A172 (cell line): Measurements from ENCODE around the gene ISX. TPM values are rescaled to one million over a fixed set of nuclear protein-coding genes. Genes with fewer than 3 reads are reported as not detected.
"Not testable (repeated sequence)": the region's sequence is repeated elsewhere in the genome, so short reads cannot be mapped to it uniquely, and the experiment has no call there.

Experiments
- DNase-seq: peaks from one replicate; pipeline ENCODE4 v3.0.0-alpha.2; 2015; ENCODE audit warnings: low spot score
- total RNA-seq: library from RNA; depleted of rRNA; stranded (reverse); fragments of >200 nt; shearing (Covaris generic); gene quantifications from 2 replicates; pipeline ENCODE4 v1.2.3, GENCODE V29; 2014; rRNA removed

ISX gene
- not detected in 2 replicates for total RNA-seq

DNA sequence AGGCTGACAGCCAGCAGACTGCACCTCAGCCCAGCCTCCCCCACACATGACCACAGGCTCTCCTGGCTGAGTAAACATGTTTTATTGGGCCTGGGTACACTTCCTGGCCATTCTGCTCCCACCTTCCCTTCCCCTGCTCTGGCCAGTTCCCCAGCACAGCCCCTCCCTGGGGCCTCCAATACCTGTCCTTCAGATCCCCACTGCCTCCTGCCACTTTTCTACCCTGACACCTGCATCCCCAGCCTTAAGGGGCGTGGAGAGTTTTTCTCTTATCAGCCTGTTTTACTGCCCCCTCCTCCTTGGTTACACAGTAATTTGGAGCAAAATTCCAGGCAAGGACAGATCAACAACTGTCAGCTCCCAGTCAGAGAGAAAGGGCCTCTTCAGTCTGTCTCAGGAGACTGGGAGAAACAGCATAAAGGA lies at the start of gene ISX:
Gene ISX (plus strand): TSS at position 363 of the 423 bp plus-strand sequence. CDS start 930 bp downstream, outside the sequence.
- no peak for DNase-seq

DNA sequence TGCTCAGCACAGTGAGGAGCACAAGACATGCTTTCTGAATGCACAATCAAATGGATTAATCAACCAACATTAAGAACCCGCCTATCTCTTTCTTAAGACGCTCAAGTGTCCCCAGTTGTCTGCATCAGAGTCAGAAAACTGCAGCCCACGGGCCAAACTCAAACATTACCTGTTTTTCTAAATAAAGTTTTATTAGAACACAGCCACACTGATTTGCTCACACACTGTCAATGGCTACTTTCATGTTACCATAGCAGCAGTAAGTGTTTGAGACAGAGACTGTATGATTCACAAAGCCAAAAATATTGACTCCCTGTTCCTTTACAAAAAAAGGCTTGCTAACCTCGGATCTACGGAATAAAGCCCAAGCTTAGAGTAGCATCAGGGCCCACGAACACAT lies 49.0 kb upstream of the ISX start:
- DNase-seq = no peak

DNA sequence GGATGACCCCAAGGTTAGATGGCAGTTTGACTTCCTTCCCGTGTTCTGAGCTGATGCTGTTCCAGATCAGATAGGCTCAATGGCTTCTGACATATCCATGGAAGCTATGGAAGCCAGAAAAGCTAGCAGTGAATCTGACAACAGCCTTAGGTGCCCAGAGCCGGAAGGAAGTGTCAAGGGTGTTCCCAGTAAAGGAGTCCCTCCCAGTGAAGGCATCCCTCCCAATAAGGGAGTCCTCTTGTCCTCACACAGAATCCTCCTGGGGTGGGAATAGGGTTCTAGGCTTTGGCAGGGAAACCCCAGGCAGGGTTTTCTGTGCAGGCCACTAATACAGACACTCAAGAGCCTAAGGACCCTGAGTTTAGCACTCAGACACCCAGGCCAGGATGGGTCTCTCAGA lies 47.0 kb upstream of the ISX start:
- no peak for DNase-seq

DNA sequence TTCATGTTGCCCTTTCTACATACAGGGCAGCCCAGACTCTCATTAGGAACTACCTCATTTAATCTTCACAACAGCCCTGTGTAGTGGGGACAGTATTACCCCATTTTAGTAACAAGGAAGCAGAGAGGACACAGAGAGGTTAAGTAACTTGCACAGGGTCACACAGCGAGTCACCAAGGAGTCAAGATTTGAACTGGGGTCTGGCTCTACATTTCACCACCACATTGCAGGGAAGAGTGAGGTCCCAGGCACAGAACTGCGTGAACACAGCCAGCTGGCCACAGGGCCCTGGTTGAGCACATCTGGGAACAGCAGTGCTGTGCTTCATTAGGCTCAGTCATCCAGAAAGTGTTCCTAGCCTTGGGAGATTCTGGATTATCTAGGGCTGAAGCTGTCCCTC lies 45.4 kb upstream of the ISX start:
- DNase-seq = no peak

DNA sequence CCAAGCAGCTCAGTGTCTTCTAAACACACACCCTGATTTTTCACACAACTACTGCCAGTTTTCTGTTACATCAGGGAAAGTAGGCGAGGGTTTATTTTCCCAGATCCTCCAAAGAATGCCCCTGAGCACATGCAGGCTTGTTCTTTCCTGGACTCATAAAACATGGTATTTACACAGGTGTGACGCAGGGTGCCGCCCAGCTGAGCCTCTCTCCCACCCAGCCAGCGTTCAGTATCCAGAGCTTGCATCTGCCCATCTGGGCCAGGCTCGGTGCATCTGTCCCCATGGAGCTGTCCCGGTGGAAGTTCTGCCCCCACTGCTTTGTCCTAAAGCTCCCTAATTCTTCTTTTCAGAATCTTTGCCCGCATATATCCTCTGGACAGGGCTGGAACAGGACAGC lies 44.8 kb upstream of the ISX start:
- DNase-seq = no peak

DNA sequence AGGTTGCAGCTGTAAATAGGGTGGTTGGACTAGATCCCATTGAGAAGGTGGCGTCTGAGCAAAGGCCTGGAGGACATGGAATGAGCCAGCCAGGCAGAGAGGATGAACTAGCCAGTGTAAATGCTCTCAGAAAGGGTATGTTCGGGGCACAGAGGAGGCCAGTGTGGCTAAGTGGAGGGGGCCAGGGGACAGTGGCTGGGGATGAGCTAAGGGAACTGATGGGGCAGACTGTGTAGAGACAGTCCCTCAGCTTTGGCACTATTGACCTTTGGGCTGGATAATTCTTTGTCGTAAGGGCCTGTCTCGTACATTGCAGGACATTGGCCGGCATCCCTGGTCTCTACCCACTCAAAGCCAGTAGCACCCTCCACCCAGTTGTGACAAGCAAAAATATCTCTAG lies 43.7 kb upstream of the ISX start:
- DNase-seq = no peak

DNA sequence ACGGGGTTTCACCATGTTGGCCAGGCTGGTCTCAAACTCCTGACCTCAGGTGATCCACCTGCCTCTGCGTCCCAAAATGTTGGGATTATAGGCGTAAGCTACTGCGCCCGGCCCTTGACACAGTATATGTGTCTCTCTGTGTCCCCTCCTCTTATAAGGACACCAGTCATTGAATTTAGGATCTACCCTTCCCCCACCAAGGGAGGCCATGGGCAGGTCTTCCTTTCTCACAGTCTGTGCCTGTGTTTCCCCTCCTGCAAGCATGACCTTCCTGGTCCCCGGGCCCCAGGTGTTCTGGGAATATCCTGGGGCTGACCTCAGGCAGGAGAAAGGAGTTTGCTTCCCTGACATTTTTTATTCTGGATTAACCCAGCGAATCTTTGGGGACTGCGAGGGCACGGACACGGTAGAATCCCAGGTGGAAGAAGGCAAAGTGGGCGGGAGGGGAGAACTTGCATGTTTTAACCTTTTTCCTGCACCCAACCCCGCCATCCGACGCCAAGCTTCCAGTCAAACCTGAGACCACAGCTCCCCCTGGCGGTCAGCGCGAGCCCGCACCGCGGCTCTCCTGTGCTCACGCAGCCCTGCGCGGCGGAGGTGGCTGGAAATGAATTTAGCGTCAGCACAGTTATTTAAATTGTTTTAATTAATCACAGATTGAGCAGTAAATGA lies 42.1 kb upstream of the ISX start:
- no peak for DNase-seq

DNA sequence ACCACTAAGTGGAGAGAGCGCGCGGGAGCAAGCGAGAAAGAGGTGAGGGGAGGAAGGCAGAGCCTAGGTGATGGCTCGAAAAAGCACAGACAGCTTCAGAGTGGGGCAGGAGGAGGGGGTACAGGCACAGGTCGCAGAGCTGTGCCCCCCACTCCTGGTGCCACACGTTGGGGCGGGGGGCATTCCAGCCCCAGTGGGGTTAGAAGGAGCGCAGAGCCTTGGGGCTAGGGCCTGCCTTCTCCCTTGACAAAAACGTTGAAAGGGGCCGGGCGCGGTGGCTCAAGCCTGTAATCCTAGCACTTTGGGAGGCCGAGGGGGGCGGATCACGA lies 41.6 kb upstream of the ISX start:
- DNase-seq = no peak

DNA sequence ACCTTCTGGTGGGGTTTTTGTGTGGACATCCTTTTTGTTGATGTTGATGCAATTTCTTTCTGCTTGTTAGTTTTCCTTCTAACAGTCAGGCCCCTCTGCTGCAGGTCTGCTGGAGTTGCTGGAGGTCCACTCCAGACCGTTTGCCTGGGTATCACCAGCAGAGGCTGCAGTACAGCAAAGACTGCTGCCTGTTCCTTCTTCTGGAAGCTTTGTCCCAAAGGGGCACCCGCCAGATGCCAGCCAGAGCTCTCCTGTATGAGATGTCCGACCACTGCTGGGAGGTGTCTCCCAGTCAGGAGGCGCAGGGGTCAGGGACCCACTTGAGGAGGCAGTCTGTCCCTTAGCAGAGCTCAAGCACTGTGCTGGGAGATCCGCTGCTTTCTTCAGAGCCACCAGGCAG lies 35.8 kb upstream of the ISX start:
- not testable (repeated sequence) for DNase-seq

DNA sequence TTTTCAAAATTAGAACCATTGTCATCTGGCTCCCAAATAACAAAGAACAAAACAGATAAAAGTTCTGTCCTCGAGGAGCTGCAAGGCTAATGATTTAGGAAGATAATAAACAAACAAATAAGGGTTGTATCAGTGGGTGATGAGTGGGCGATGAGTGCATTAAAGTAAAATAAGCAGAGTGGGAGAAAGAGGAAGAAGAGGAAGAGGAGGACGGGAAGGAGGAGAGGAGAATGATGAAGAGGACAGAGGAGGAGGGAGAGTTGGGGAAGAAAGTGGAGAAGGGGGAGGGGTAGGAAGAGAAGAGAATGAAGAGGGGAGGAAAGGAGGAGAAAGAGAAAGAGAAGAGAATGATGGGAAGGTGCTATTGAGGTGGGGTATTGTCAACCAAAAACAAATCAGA lies 33.4 kb upstream of the ISX start:
- DNase-seq = no peak

DNA sequence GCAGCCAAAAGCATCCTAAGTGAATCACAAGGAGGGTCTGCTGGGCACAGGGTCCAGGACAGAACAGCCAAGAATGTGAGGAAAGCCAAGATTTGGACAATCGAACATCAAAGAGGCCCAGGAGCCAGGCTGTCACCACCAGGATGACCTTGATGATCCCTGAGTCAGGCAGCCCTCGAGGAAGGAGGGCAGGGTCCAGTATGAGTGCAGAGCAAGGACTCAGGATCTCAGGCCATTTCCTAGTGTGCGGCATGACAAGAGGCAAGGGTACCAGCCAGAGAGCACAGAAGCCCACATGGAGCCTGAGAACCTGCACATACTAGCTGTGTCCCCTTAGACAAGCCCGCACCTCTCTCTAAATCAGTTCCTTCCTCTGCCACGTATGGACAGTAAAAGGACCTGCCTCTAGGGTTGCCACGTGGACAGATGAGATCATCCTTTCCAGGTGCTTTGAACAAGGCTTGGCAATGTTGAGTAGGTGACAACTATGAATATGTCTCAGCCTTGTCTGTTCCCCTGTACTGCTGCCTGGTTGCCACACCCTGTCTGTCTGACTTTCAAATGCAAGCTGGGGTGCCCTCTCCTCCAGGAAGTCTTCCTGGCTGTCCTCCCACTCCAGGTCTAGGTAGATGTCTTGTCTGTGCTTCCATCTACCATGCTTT lies 32.2 kb upstream of the ISX start:
- no peak for DNase-seq

DNA sequence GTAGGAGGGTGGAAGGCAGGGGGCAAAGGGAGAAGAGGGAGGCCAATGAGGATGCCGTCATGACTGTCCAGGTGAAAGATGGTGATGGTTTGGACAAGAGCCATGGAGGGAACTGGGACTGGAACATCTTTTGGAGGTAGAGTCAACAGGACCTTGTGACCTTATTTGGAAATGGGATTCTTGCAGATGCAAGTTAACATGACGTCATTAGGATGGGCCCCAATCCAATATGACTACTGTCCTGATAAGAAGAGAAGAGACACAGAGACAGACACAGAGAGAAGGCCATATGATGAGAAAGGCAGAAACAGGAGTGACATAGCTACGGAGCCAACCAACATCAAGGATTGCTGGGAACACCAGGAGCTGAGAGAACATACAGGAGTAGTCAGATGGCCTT lies 31.0 kb upstream of the ISX start:
- no peak for DNase-seq

DNA sequence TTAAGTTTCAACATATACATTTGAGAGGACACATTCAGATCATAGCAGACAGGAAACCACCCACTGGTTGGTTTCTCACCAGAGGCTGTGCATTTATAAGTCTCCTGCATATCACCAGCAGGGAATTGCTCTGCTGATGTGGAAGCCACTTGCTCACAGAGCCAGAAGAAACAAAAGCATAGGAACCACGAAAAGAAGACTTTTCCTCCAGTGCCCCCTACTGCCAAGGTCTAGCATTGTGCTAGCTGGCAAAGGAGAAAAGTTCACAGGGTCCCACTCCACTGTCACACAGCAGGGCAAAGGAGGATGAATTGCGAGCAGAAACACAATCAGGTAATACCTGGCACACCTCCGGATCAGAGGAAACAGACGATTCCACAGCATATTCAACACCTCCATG lies 28.9 kb upstream of the ISX start:
- no peak for DNase-seq

DNA sequence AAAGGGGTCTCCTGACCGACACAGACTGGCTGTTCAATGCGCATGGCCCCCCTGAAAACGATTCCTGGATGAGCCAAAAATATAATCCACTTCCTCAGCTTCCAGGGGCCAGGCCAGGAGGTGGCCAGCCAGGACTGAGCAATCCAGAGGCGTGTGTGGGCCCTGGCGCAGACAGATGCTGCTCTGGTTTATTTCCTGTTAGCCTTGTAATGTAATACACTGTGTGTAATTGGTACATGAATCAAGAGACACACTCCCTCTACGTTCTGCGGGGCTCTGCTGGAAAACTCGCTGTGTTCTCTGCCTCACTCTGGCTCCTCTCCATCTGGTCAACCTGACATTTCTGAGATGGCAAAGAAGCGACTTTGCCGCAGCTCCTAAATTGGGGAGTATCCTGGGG lies 26.3 kb upstream of the ISX start:
- no peak for DNase-seq

DNA sequence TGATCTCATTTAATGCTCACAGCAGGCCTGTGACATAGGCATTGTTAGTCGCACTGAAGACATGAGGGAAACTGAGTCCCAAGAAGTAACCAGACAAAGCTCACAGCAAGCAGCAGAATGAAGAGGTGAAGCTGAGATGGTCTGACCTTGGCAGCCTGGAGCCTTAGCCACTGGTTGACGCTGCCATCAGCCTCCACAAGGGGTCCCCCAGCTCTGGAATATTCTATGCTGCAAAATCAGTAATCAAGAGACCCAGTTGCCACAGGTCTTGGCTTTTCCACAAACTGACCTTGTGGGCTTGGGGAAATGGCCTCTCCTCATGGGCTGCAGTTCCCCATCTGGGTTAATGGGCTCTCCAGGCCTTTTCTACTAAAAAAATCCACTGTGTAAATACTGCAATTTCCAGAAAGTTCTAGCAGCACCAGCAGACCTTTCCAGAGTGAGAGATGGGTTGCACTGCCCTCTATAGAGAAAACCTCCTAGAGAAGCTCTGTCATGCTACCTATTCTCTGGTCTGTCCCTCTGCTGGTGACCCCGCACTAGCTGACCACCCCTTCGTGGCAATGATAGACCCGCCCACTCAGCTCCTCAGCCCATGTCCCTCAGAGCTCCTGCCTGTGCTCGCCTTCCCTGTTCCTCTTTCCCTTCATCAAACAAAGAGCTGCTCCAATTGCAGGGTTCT lies 22.6 kb upstream of the ISX start:
- no peak for DNase-seq

DNA sequence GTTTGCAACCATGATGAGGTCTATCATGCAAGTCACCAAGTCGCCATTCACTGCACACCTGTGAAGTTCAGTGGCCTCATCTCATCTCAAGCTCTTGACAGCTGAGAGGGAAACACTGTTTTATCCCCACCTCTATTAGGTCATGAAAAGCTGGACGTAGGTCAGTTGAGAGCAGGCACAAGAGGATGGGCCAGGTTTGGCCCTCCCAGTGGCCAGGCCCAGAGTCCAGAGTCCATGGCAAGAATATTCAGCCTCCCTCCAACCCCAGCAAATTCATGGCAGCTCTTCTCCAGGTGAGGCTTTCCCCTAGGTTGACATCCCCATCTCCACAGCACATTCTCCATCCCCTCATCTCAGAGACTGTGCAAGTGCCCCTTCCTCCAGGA lies 22.0 kb upstream of the ISX start:
- DNase-seq = no peak

DNA sequence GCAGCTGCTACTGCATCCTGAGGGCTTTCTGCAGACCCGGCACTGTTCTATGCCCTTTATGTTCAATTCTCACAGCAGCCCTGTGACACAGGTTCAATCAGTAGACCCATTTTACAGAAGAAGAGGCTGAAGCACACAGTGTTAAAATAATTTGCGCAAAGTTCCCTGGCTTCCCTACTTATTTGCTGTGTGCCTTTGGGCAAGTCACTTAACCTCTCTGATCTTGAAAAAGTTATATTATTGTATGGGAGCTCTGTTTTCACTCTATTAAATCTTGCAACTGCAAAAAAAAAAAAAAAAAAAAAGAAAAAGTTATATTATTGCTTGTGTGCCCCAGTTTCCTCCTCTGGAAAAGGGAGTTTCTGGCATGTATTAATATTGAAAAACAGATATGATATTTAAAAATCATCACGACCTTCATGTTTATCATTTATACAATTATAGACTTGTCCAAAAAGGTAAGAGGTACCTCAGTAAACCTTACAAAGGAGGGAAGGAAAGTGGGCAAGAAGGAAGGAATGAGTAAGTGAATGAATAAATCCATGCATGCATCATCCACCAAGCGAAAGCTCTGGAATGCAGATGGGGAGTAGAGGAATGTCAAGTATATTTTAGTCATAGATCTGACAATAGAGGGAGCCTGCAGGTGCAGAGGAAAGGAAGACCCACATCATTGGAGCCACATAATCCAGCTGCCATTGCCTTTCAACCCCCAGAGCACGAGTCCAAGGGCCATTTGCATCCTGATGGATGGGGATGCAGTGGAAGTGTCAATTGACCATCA lies 21.2 kb upstream of the ISX start:
- DNase-seq = no peak

DNA sequence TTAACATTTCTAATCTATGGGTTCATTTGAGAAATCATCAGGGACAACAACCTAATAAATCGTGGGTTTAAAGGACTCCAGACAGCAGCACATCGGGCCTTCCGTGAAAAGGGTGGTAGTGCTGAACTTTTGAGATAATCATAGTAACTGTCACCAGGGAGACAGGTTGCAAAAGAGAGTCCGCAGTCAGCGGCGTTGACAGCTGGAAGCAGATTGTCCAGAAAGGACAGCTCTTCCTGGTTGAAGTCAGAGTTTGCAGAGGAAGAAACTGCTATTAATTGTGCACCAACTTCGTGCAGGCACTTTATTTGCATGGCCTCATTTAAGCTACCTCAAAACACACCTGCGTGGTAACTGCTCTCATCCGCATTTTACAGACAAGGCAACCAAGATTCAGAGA lies 20.5 kb upstream of the ISX start:
- DNase-seq = no peak

DNA sequence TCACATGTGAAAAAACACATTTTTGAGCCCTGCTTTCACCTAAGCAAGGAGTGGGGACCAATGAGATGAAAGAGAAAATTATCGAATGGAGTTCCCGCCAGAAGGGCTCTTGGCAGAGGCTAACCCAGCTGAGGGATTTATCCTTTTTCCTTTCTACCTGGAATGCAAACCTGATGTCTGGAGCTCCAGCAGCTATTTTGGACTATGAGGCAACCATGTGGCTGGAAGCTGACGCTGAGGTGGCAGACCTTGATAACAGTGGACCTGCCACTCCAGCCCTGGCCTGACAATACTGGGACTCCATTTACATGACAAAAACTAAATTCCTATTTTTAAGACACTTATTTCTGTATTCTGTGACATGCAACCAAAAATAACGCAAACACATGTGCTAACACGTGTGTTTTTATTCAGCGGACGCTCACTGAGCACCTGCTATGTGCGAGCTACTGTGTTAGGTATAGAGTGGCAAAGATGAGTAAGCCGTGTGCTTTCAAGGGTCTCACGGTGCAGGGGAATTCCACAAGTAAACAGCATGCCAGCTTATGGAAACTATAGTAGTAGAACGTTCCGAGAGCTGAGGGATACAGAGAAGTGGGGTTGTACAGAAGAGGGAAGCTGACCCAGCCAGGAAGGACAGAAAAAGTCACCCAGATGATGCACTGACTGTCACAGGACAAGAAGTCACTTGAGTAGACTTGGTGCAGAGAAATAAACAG lies 19.1 kb upstream of the ISX start:
- no peak for DNase-seq

DNA sequence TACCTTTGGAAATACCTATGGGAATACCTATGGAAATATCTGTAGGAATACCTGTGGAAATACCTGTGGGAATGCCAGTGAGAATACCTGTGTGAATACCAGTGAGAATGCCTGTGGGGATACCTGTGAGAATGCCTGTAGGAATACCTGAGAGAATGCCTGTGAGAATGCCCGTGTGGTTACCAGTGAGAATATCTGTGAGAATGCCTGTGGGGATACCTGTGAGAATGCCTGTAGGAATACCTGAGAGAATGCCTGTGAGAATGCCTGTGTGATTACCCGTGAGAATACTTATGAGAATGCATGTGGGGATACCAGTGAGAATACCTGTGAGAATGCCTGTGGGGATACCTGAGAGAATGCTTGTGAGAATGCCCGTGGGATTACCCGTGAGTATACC lies 15.9 kb upstream of the ISX start:
- DNase-seq = not testable (repeated sequence)

DNA sequence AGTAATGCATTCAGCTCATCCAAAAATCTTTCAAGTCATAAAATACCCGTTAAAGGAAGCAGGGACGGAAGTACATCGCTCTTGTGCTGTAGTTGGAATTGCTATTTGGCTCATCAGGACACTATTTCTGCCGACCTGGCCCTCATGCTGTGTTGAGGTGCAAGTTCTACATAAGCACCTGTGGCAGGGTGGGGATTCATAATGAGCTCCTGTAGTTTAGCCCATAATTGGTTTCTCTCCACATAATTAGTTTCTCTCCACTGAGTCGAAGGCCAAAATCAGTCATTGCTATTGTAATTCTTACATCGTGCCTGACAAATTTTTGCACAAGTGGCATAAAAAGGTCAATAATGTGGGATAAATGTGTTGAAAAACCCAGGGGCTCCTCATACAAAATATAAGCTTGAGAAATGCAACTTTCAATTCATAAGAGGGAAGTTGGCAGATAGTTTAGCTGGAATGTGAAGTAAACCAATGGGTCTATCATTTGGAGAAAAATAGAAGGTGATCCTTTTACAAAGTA lies 14.9 kb upstream of the ISX start:
- DNase-seq = no peak

DNA sequence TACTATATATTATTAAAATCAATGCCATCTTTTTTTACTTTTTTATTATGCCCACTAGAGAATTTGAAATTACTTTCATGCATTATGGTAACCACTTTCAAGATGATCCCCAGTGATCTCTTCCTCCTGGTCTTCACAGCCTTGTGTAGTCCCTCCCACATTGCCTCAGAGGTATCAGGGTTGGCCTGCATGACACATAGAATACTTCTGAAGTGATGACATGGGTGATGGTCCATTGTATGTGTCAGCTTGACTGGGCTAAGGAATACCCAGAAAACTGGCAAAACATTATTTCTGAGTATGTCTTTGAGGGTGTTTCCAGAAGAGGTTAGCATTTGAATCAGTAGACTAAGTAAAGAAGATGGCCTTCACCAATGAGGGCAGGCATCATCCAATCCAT lies 14.2 kb upstream of the ISX start:
- DNase-seq = no peak
